Mesodermal cell (in vitro differentiated cells): ENCODE measurements around the gene NSUN7.

Experiments
- H3K27ac ChIP-seq: 2 replicates; pipeline ENCODE4 v1.7.0; 2013; ENCODE audit warnings: mild to moderate bottlenecking, low read depth, low read length, moderate library complexity; ENCODE audit not compliant: severe bottlenecking
- H3K36me3 ChIP-seq: 2 replicates; pipeline ENCODE4 v1.7.1; 2013; ENCODE audit warnings: mild to moderate bottlenecking, low read length, moderate library complexity; ENCODE audit not compliant: control insufficient read depth, insufficient read depth
- H3K4me1 ChIP-seq: one replicate; pipeline ENCODE4 v1.7.1; 2013; ENCODE audit warnings: mild to moderate bottlenecking, low read length; ENCODE audit not compliant: insufficient read depth, control insufficient read depth, poor library complexity, severe bottlenecking
- H3K4me3 ChIP-seq: 2 replicates; pipeline ENCODE4 v1.7.0; 2013; ENCODE audit warnings: low read length, control low read depth, mild to moderate bottlenecking; ENCODE audit not compliant: insufficient read depth, poor library complexity, severe bottlenecking; ENCODE audit errors: extremely low read depth
- H3K9me3 ChIP-seq: 2 replicates; pipeline ENCODE4 v1.7.1; 2013; ENCODE audit warnings: mild to moderate bottlenecking, low read length, moderate library complexity; ENCODE audit not compliant: control insufficient read depth
- WGBS, 2 experiments: methylation state at CpG; one replicate each; pipeline ENCODE4 v1.1.5; 2013; ENCODE audit warnings: missing lambda C conversion rate in 2 of 2; ENCODE audit not compliant: insufficient coverage in 2 of 2; 5-methylcytosine and 5-hydroxymethylcytosine counted together

Gene NSUN7

GRCh38 chr4:40769266-40769665 lies 19.5 kb downstream of the NSUN7 start:
- no peaks in the 10 kb centered on the region for H3K4me1 ChIP-seq
- H3K36me3 ChIP-seq = no peaks in the 10 kb centered on the region
- no peak overlapping the region for H3K27ac ChIP-seq
- H3K9me3 ChIP-seq = no peaks in the 10 kb centered on the region
- no peak overlapping the region for H3K4me3 ChIP-seq
- WGBS, 2 experiments = 100% methylated on average over 1 of the region's 1 CpG

DNA sequence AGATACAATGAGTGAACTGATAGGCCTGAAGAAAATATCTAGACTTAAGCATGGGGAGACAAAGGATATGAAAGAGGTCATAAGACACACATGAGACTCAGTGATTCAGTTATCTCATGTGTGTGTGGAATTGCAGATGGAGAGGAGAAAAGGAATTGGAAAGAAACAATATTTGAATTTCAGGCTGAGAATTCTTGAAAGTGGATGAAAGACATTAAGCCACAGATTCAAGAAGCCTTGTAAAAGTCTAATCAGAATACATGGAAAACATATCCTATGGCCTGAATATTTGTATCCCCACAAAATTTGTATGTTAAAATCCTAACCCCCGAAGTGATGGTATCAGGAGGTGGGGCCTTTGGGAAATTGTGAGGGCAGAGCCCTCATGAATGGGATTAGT lies 28.3 kb downstream of the NSUN7 start:
- peaks cover 3% of the 10 kb centered on the region for H3K36me3 ChIP-seq
- WGBS, 2 experiments = no CpG with 5 or more reads among the region's 1 CpG
- no peak overlapping the region for H3K4me3 ChIP-seq
- H3K9me3 ChIP-seq = no peaks in the 10 kb centered on the region
- H3K27ac ChIP-seq = no peak overlapping the region
- H3K4me1 ChIP-seq = no peaks in the 10 kb centered on the region

GRCh38 chr4:40782876-40783275 lies 33.1 kb downstream of the NSUN7 start:
- WGBS, 2 experiments = no CpG with 5 or more reads among the region's 2 CpGs
- Histone ChIP-seq H3K27ac (no peak overlapping the region), H3K4me3 (no peak overlapping the region), H3K36me3 (peaks cover 3% of the 10 kb centered on the region), H3K4me1 (no peaks in the 10 kb centered on the region), H3K9me3 (no peaks in the 10 kb centered on the region)

DNA sequence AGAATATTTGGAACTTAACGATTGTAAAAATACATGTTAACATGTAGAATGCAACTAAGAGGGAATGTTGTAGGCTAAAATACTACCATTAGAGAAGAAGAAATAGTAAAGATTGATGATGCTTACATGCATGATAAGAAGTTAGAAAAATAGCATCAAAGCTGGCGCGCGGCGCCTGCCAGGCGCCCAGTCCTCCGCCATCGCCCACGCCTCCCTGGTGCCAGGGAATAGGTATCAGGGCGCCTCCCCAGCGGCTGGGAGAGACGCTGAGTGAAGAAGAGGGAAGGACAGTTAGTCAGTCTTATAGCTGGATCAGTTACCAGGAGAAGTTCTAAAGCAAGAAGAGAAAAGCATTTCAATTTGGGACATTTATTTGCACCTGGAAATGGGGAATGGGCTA lies 36.0 kb downstream of the NSUN7 start:
- Histone ChIP-seq H3K27ac (no peak overlapping the region), H3K9me3 (no peaks in the 10 kb centered on the region), H3K4me1 (no peaks in the 10 kb centered on the region), H3K36me3 (no peaks in the 10 kb centered on the region), H3K4me3 (no peak overlapping the region)
- 93 to 95% methylated on average over 12 of the region's 12 CpGs for WGBS, 2 experiments

DNA sequence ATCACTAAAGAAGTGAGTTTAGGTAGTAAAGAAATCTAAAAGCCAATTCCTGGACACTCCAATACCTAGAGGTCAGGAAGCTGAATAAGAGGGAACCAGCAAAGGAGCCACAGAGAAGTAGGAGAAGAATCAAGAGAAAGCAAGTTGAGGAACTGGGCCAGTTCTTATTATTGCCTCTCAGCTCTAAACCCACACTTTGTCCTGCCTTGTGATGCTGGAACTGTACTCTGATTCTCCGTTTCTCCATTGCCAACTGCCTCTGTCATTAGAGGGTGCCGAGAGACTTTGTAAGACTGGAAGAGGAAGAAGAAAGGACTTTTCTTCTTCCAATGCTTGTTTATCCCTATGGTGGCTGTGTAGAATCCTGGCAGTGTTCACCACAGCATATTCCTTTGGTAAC lies 38.6 kb downstream of the NSUN7 start:
- Histone ChIP-seq H3K36me3 (no peaks in the 10 kb centered on the region), H3K4me1 (no peaks in the 10 kb centered on the region), H3K9me3 (no peaks in the 10 kb centered on the region), H3K27ac (no peak overlapping the region), H3K4me3 (no peak overlapping the region)
- 83% methylated on average over 2 of the region's 2 CpGs; no CpG with 5 or more reads in 1 of the 2 experiments for WGBS, 2 experiments

DNA sequence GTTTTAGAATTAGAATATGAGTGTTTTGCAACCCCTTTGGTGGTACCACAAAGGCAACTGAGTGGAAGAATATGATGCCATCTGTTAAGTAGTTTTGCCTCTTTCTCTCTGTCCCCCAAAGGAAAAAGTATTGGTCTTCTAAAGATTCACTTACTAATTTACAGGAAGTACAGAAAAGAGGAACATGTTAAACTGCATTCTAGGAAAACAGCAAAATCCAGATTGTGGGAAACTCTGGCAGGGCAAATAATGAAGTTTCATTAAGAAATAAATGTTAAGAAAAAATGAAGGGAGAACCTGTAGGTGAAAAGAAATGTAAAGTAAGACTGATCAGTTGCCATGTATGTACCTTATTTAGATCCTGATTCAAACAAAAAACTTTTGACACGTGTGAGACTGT lies 39.3 kb downstream of the NSUN7 start:
- no peak overlapping the region for H3K4me3 ChIP-seq
- WGBS, 2 experiments = 60 to 100% methylated on average over 1 of the region's 1 CpG
- no peak overlapping the region for H3K27ac ChIP-seq
- H3K9me3 ChIP-seq = no peaks in the 10 kb centered on the region
- H3K4me1 ChIP-seq = no peaks in the 10 kb centered on the region
- H3K36me3 ChIP-seq = no peaks in the 10 kb centered on the region

GRCh38 chr4:40789771-40790170 lies 40.0 kb downstream of the NSUN7 start:
- no peaks in the 10 kb centered on the region for H3K36me3 ChIP-seq
- WGBS, 2 experiments = 89 to 96% methylated on average over 2 of the region's 3 CpGs

GRCh38 chr4:40800064-40800463 lies 50.3 kb downstream of the NSUN7 start:
- H3K27ac ChIP-seq = no peak overlapping the region
- H3K4me1 ChIP-seq = no peaks in the 10 kb centered on the region
- no peak overlapping the region for H3K4me3 ChIP-seq
- H3K36me3 ChIP-seq = no peaks in the 10 kb centered on the region
- no peaks in the 10 kb centered on the region for H3K9me3 ChIP-seq
- 88 to 100% methylated on average over 1 of the region's 3 CpGs for WGBS, 2 experiments

More at GRCh38 chr4:40789771-40790170, 40.0 kb downstream of the NSUN7 start:
- no peaks in the 10 kb centered on the region for H3K9me3 ChIP-seq
- H3K27ac ChIP-seq = no peak overlapping the region
- H3K4me1 ChIP-seq = no peaks in the 10 kb centered on the region
- H3K4me3 ChIP-seq = no peak overlapping the region

DNA sequence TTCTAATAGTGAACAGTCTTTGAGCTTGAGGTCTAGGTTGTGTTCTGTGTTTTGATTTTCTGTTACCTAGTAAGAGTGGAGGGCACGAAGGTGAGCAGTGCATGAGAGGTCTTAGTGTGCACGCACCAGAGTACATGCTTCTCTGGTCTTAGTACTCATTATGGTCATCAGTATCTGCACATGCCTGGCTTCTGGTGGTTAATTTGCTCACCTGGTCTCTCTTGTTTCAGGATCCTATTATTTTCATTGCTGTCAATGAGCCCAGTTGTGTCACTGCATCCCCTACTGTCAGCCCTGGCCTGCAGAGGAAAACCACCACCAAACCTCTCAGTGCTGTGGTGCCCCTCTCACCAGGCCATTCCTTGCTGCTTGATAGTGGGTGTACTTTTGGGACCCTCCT lies 54.8 kb downstream of the NSUN7 start:
- H3K36me3 ChIP-seq = no peaks in the 10 kb centered on the region
- no peaks in the 10 kb centered on the region for H3K4me1 ChIP-seq
- no peaks in the 10 kb centered on the region for H3K9me3 ChIP-seq
- WGBS, 2 experiments = 95 to 100% methylated on average over 1 to 2 of the region's 2 CpGs
- no peak overlapping the region for H3K4me3 ChIP-seq
- no peak overlapping the region for H3K27ac ChIP-seq

DNA sequence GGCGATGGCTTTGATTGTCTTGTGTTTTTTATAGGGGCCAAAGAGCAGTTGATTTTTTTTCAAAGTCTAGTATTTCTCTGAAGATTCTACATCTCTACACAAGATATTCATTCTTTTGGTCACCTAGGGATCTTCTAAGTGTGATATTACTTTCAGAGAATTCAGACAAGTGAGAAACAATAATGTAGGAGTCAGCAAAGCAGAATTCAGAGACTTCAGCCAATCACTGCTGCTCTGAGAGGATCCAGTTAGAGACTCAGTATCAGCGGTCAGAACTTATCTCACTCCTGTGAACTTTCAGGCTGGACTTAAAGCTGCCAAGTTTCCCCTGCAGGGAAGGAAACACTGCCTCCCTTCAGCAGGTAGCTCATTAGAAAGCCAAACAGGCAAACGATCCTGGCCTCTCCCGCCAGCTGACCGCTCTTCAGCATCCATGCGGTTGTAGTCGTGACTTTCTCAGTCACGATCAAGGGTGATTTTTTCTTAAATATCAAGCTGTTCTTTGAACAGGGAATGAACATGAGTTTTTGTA lies 59.2 kb downstream of the NSUN7 start:
- no peaks in the 10 kb centered on the region for H3K9me3 ChIP-seq
- H3K4me1 ChIP-seq = peaks cover 7% of the 10 kb centered on the region

GRCh38 chr4:40811956-40812355 lies 62.2 kb downstream of the NSUN7 start:
- no peak overlapping the region for H3K27ac ChIP-seq
- peaks cover 7% of the 10 kb centered on the region for H3K4me1 ChIP-seq
- no peaks in the 10 kb centered on the region for H3K9me3 ChIP-seq
- no peak overlapping the region for H3K4me3 ChIP-seq
- 95 to 100% methylated on average over 2 to 3 of the region's 7 CpGs for WGBS, 2 experiments
- peaks cover 8% of the 10 kb centered on the region for H3K36me3 ChIP-seq

More for the DNA sequence above, 59.2 kb downstream of the NSUN7 start:
- no peak overlapping the region for H3K27ac ChIP-seq
- WGBS, 2 experiments = 77 to 87% methylated on average over 4 to 7 of the region's 8 CpGs
- H3K36me3 ChIP-seq = no peaks in the 10 kb centered on the region
- no peak overlapping the region for H3K4me3 ChIP-seq
